Progenitor cell of endocrine pancreas (in vitro differentiated cells): ENCODE data around the gene MOGAT2. TPM values are rescaled to one million over a fixed set of nuclear protein-coding genes. Genes with fewer than 3 reads are reported as not detected.

Experiments used
- DNase-seq: peaks from one replicate; pipeline ENCODE4 v3.0.0; 2021; ENCODE audit warnings: low spot score; ENCODE audit not compliant: unreplicated experiment
- H3K27ac Mint-ChIP-seq: 2 replicates; pipeline ENCODE4 v1.8.0; 2021; ENCODE audit warnings: mild to moderate bottlenecking, moderate library complexity, mixed read lengths
- H3K27me3 Mint-ChIP-seq: 2 replicates; pipeline ENCODE4 v1.8.0; 2021; ENCODE audit warnings: mixed read lengths
- H3K36me3 Mint-ChIP-seq: 2 replicates; pipeline ENCODE4 v1.8.0; 2022; ENCODE audit warnings: mixed read lengths; ENCODE audit not compliant: insufficient read depth
- H3K4me1 Mint-ChIP-seq: 2 replicates; pipeline ENCODE4 v1.8.0; 2021; ENCODE audit warnings: low read depth, mixed read lengths
- H3K4me3 Mint-ChIP-seq: 2 replicates; pipeline ENCODE4 v1.8.0; 2021; ENCODE audit warnings: low read depth, mild to moderate bottlenecking, moderate library complexity, mixed read lengths
- H3K9me3 Mint-ChIP-seq: 2 replicates; pipeline ENCODE4 v1.8.0; 2021; ENCODE audit warnings: low read depth, mixed read lengths
- total RNA-seq: library from RNA; stranded (reverse); gene quantifications from 2 replicates; pipeline ENCODE4 v1.2.1, GENCODE V29; 2021
- TF ChIP-seq, protein P1 (sequence below): fragments of 200-600 bp; sonication (generic); IDR thresholded peaks from one replicate; pipeline ENCODE4 v1.5.0; 2021; ENCODE audit warnings: antibody characterized with exemption, mild to moderate bottlenecking; ENCODE audit not compliant: unreplicated experiment

The MOGAT2 gene
- total RNA-seq, 1 donor from 2014 or later: not detected

DNA sequence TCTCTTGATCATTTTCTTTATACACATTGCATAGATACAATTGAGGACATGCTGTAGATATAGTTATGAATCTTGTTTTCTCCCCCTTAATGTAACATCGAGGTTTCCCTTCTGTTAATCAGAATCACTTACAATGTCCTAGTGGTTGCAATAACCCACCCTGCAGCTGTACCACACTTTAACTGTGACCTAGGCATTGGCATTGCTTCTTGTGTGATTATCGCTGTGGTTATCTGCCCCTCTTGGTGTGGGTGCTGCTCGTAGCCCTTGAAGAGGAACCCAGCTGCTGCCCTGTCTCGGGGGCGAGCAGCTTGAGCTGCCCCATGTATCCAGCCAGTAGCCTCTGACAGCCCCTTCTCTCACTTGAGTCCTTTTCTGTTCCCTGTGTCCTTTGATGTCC is 52.5 kb downstream of the MOGAT2 start:
- TF ChIP-seq, protein P1, sequence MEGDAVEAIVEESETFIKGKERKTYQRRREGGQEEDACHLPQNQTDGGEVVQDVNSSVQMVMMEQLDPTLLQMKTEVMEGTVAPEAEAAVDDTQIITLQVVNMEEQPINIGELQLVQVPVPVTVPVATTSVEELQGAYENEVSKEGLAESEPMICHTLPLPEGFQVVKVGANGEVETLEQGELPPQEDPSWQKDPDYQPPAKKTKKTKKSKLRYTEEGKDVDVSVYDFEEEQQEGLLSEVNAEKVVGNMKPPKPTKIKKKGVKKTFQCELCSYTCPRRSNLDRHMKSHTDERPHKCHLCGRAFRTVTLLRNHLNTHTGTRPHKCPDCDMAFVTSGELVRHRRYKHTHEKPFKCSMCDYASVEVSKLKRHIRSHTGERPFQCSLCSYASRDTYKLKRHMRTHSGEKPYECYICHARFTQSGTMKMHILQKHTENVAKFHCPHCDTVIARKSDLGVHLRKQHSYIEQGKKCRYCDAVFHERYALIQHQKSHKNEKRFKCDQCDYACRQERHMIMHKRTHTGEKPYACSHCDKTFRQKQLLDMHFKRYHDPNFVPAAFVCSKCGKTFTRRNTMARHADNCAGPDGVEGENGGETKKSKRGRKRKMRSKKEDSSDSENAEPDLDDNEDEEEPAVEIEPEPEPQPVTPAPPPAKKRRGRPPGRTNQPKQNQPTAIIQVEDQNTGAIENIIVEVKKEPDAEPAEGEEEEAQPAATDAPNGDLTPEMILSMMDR: no peak
- H3K27ac Mint-ChIP-seq: no peak overlapping the region
- peaks cover 3% of the 10 kb centered on the region for H3K9me3 Mint-ChIP-seq
- H3K27me3 Mint-ChIP-seq: peaks cover 60% of the 10 kb centered on the region
- no peak overlapping the region for H3K4me3 Mint-ChIP-seq
- no peaks in the 10 kb centered on the region for H3K4me1 Mint-ChIP-seq
- H3K36me3 Mint-ChIP-seq: peaks cover 1% of the 10 kb centered on the region
- DNase-seq: no peak

DNA sequence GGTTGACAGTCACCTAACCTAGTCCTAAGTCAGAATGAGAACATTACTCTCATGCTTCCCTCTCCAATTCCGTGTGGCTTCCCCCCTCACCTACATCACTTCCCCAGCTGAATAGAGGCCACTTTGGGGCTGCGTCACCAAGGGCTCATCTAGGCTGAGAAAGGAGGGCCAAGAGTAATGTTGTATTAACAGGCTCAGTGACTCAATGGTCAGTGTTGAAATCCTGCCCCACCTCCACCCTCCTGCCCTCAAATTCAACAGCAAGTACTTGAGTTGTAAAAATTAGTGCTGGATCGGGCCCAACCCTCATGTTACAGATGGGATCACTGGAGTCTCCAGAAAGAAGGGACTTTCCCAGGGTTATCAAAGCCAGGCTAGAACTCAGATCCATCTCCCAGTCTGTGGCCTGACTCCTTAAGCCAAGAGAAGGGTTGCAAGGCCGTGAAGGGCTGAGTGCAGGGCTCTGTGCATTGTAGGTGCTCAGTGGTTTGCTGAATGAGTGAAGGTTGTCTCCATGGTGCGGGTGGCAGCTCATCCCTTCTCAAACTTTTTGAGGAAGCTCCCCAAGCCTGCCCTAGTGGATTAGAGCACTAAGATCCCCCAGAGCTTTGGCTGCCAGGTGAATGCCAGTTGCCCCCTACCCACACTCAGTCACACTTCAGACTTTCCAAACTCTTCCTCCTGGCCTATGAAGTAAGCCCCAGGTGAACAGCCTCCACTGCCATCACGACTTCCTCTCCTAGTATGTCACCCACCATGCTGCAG is 54.2 kb downstream of the MOGAT2 start:
- Mint-ChIP-seq H3K36me3 (no peaks in the 10 kb centered on the region), H3K27me3 (peaks cover 62% of the 10 kb centered on the region), H3K4me1 (no peaks in the 10 kb centered on the region), H3K27ac (no peak overlapping the region), H3K4me3 (no peak overlapping the region), H3K9me3 (no peaks in the 10 kb centered on the region)
- no peak for DNase-seq
- TF ChIP-seq, protein P1: no peak

GRCh38 chr11:75773595-75774353 is 56.1 kb downstream of the MOGAT2 start:
- Mint-ChIP-seq H3K27ac (peak overlapping the region; percentile 1), H3K4me3 (no peak overlapping the region), H3K4me1 (no peaks in the 10 kb centered on the region), H3K27me3 (peaks cover 52% of the 10 kb centered on the region), H3K9me3 (no peaks in the 10 kb centered on the region), H3K36me3 (no peaks in the 10 kb centered on the region)
- no peak for DNase-seq
- TF ChIP-seq, protein P1: no peak

DNA sequence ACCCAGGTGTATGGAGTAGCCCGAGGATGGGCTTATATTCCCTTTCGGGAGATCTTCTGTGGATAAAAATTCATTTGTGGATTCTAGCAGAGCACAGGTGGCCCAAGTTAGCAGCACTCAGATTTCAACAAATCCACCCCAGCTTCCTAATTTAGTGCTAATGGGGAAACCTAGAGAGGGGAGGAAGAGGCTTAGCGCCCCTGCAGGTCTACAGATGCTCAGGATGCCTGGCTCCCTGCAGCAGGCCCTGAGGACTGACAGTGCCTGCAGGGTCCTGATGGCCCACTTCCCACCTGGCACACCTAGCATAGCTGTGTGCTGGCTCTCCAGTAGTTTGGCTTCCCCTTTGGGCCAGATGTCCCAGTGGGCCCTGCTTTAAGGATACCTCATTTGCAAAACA is 57.4 kb downstream of the MOGAT2 start:
- H3K27ac Mint-ChIP-seq: no peak overlapping the region
- H3K9me3 Mint-ChIP-seq: no peaks in the 10 kb centered on the region
- TF ChIP-seq, protein P1: no peak
- no peaks in the 10 kb centered on the region for H3K36me3 Mint-ChIP-seq
- no peaks in the 10 kb centered on the region for H3K4me1 Mint-ChIP-seq
- H3K4me3 Mint-ChIP-seq: no peak overlapping the region
- no peak for DNase-seq
- H3K27me3 Mint-ChIP-seq: peaks cover 41% of the 10 kb centered on the region

GRCh38 chr11:75776546-75776945 is 58.9 kb downstream of the MOGAT2 start:
- no peaks in the 10 kb centered on the region for H3K9me3 Mint-ChIP-seq
- H3K27ac Mint-ChIP-seq: no peak overlapping the region
- no peaks in the 10 kb centered on the region for H3K4me1 Mint-ChIP-seq
- H3K36me3 Mint-ChIP-seq: no peaks in the 10 kb centered on the region
- H3K4me3 Mint-ChIP-seq: no peak overlapping the region
- peaks cover 26% of the 10 kb centered on the region for H3K27me3 Mint-ChIP-seq
- TF ChIP-seq, protein P1: no peak
- no peak for DNase-seq
